Transverse colon (tissue), 3 donors: Measurements from ENCODE around the gene LRP1B.

Experiments
- EP300 ChIP-seq: sonication (generic); formaldehyde crosslinking; IDR thresholded peaks from one replicate; pipeline ENCODE4 v1.6.1; 2017; ENCODE audit warnings: antibody characterized with exemption, low read depth
- POLR2A ChIP-seq: fragments of 450-650 bp; IDR thresholded peaks from one replicate; pipeline ENCODE4 v1.6.1; 2016; ENCODE audit warnings: antibody characterized with exemption, mild to moderate bottlenecking, moderate library complexity
- TF ChIP-seq, protein P1 (sequence below), 5 experiments: fragments of 200-600 bp in 3 of 5; fragments of 450-650 bp in 2 of 5; sonication (generic) in 3 of 5; IDR thresholded peaks; 1 replicate in 2 of 5; 2 replicates in 3 of 5; pipeline ENCODE4 v1.5.1; 2016 to 2017; ENCODE audit warnings: antibody characterized with exemption in 5 of 5, inconsistent platforms in 3 of 5, mild to moderate bottlenecking in 2 of 5, moderate library complexity in 1 of 5

DNA sequence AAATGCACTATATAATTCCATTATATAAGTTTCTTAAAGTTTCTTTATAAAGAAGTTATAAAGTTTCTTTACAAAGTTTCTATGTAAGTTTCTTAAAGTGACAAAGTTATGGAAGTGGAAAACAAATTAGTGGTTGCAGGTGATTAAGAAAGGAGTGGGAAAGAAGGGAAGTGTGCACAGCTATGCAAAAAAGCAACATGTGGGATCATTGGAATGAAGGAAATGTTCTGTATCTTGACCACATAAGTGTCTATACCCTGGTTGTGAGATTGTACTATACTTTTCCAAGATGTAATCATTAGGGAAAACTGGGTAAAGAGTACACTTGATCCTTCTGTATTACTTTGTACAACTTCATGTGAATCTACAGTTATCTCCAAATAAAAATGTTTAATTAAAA is 1541.1 kb downstream of the LRP1B start:
- TF ChIP-seq, protein P1, sequence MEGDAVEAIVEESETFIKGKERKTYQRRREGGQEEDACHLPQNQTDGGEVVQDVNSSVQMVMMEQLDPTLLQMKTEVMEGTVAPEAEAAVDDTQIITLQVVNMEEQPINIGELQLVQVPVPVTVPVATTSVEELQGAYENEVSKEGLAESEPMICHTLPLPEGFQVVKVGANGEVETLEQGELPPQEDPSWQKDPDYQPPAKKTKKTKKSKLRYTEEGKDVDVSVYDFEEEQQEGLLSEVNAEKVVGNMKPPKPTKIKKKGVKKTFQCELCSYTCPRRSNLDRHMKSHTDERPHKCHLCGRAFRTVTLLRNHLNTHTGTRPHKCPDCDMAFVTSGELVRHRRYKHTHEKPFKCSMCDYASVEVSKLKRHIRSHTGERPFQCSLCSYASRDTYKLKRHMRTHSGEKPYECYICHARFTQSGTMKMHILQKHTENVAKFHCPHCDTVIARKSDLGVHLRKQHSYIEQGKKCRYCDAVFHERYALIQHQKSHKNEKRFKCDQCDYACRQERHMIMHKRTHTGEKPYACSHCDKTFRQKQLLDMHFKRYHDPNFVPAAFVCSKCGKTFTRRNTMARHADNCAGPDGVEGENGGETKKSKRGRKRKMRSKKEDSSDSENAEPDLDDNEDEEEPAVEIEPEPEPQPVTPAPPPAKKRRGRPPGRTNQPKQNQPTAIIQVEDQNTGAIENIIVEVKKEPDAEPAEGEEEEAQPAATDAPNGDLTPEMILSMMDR (IDR thresholded peaks at IDR 0.05): no peak
- no peak for TF ChIP-seq POLR2A
- TF ChIP-seq EP300: no peak
